Stimulated activated CD8-positive, alpha-beta memory T cell treated with anti-CD3 and anti-CD28 coated beads, Interleukin-12 subunit alpha, Interleukin-12 subunit beta, amount 100 ng/mL, for 24 hours (primary cell): ENCODE results near the gene TMEM201.
A peak's percentile ranks its signal among the peaks of the same experiment; 100 is the strongest.
"Not testable (repeated sequence)": the region's sequence is repeated elsewhere in the genome, so short reads cannot be mapped to it uniquely, and the experiment has no call there.

Experiments
- DNase-seq: peaks from one replicate; pipeline ENCODE4 v3.0.0-alpha.2; 2020; ENCODE audit errors: extremely low read depth

The TMEM201 gene, protein sequence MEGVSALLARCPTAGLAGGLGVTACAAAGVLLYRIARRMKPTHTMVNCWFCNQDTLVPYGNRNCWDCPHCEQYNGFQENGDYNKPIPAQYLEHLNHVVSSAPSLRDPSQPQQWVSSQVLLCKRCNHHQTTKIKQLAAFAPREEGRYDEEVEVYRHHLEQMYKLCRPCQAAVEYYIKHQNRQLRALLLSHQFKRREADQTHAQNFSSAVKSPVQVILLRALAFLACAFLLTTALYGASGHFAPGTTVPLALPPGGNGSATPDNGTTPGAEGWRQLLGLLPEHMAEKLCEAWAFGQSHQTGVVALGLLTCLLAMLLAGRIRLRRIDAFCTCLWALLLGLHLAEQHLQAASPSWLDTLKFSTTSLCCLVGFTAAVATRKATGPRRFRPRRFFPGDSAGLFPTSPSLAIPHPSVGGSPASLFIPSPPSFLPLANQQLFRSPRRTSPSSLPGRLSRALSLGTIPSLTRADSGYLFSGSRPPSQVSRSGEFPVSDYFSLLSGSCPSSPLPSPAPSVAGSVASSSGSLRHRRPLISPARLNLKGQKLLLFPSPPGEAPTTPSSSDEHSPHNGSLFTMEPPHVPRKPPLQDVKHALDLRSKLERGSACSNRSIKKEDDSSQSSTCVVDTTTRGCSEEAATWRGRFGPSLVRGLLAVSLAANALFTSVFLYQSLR

DNA sequence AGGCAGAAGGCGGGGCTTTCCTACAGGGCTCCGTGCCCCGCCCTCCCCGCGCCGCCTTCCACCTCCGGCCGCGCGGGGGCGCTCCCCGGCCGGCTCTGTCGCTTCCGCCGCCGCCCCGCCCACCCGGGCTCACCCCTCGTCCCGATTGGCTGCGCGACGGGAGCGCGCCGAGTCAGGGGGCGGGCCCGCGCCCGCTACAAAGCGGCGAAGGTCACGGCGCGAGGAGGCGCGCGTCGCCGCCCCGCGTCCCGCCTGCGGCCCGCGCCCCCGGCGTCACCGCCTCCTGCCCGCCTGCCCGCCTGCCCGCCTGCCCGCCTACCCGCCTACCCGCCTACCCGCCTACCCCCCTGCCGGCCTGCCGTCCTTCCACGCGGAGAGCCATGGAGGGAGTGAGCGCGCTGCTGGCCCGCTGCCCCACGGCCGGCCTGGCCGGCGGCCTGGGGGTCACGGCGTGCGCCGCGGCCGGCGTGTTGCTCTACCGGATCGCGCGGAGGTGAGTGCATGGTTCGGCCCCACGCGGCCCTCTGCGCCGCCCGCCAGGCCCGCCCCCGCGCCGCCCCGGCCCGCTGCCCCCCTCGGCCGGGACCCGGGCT is at the start of gene TMEM201:
TSS of gene TMEM201 (plus strand) at position 361 of the 593 bp plus-strand sequence. CDS start at position 381, 20 bp downstream.
- DNase-seq = peak; percentile 89

DNA sequence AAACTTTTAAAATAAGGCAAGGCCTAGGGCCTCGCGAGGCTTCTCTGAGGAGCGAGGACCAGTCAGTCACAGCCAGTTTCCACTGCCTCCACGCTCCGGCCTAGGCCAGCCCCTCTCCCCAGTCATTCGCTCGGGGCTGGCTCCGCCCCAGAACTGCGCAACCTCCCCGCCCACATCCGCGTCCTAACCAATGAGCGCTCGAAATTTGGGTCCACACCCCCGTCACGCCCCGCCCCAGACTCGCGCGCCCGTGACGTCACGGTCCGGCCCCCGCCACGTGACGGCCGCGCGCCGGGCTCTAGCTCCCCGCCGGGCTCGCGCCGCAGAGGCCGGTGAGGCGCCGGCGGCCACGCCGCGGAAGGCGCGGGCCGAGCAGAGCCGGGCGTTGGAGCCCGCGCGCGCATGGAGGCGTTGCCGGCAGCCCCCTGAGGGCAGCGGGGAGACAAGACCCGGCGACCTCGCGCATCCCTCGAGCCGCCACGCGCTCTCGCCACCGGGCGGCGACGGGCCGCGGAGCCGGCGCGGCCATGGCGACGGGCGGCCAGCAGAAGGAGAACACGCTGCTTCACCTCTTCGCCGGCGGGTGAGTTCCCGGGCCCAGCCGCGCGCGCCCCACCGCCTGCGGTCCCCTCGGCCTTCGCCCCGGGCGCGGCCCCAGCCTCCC is 49.4 kb upstream of the TMEM201 start, which contains the start of gene SLC25A33:
TSS of gene SLC25A33 (plus strand) at position 301 of the 664 bp plus-strand sequence. CDS start at position 528, 227 bp downstream.
- peak; percentile 92 for DNase-seq

DNA sequence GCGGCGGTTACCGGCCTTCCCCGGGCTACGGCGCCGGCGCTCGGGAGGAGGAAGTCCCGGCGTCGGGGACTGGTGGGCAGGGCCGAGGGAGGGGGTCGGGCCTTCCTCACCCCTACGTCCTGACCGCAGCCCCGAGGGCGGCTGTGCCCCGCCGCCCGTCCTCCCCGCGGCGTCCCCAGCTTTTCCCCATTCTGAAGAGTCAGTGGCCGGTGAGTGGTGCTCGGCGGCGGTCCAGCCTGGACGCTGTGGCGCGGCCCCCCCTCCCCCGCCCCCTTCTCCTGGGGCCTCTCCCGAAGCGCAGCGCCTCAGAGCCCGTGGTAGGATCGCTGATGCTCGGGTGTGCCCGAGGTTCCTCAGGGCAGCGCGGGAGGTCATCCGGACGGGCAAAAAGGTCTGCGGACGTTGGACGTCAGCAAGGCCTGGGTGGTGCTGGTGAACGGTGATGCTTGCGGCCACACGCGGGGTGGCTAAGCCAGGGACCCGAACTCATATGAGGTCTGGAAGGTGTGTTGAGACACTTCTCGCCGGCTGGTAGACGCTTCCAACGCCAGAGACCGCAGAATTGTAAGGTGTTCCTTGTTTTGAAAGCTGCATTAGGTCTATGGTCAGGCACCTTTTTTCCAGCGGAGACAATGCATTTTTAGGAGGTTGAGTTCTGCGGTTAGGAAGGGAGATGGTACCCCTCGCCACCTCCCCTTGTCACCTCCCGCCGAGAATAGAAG is 48.7 kb upstream of the TMEM201 start:
- DNase-seq = peak; percentile 27

DNA sequence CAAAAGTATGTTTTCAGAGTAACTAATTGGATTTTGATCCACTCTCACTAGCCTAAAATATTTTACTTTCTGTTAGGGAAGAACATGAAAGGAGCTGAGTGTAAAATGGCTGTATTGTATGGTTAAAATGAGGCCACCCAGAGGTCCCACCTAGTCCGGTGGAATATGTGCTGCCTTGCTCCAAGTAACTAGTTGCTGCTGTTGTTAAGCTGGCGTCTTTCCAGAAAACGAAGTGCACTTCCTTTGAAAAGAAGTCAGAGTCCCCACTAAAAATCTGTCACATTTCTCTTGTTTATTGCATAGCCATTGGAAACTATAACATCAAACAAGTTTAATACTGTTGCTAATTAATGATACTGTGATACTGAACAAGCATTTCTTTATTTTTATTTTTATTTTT is 46.3 kb upstream of the TMEM201 start:
- no peak for DNase-seq

DNA sequence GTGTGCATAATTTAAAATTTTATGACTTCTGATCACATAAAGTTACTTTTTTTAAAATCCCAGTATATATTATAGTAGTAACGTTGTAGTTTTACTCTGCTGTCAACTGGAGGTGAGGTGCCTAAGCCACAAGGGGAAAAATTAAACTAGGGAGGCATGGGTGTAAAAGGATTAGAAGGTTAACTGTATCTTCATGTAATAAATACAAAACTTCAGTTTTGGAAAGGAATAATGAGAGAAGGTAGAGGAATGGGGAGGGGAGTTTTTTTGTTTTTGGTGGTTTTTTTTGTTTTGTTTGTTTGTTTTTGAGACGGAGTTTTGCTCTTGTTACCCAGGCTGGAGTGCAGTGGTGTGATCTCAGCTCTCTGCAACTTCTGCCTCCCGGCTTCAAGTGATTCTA is 43.8 kb upstream of the TMEM201 start:
- no peak for DNase-seq

DNA sequence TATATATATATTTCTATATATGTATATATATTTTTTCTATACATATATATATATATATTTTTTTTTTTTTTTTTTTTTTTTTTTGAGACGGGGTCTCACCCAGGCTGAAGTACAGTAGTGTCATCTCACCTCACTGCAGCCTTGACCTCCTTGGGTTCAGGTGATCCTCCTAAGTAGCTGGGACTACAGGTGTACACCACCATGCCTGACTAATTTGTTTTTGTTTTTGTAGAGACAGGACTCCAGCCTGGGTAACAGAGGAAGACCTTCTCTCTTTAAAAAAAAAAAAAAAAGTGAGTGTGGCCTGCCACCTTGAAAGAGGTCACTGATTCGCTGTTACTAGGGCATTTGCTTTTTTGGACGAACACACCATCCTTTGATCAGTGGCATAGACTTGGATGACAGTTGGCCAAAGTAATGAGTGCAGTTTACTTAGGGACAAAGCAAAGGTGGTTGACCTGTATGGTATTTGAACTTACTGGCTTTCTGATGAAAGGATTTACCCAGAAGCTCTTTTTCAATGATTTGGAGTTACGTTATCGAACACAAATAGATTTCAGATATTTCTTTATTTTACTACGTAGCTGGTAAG is 38.7 kb upstream of the TMEM201 start:
- no peak for DNase-seq

DNA sequence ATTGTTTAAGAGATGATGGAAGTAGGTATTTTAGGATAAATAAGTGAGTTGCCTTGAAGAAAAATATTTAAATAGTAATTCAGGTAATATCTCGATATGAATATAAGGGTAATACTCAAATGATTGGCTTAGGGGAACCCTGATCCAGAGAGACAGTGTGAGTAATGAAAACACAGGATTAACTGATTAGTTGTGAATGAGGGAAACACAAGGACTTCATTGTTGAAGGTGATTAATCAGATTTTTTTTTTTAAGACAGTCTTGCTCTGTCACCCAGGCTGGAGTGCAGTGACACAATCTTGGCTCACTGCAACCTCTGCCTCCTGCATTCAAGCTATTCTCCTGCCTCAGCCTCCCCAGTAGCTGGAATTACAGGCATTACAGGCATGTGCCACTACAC is 36.7 kb upstream of the TMEM201 start:
- DNase-seq = no peak

DNA sequence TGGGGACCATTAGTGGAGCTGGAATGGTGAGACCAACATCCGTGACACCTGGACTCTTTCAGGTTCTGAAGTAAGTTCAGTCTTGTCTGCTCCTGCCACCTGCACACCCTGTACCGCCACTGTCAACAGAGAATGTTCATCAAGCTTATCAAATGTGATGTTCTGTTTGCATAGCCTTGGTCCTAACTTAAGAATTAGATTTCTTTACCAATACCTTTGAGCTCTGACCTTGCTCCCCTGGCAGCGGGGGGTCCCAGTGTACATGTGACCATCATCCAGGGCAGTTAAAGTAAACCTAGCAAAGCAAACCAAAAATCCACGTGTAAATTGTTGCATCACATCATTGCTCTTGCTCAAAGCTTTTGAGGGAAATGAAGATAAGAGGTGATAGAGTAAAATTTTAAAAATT is 35.0 kb upstream of the TMEM201 start:
- no peak for DNase-seq

DNA sequence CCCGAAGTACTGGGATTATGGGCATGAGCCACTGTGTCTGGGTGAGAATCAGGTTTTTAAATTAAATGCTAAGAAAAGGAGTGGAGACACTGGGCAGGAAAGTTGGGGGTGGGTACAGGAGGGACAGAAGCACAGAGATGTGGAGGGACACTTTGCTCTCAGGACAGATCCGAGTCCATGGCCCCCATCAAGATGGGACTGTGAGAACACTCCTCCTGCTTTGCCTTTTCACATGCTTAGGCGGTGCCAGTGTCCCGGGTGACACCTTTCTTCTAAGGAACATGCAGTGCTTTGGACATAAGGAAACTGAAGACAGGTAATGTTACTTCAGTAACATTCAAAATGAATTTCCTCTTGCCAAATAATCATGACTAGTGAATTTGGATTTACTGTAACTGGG is 32.8 kb upstream of the TMEM201 start:
- no peak for DNase-seq

DNA sequence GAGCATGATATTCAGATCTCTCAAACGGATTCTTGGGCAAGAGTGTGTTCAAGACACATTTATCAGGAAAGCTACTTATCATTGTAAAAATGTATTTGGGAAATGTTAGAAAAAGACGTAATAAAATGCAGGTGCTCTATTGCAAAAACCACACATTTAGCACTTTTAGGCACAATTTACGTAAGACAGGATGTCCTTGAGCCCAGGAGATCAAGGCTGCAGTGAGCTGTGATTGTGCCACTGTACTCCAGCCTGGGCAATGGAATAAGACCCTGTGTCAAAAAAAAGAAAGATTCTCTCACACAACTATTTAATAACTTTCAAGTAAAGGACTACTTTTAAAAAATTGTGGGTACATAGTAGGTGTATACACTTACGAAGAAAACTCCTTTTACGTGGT is 31.1 kb upstream of the TMEM201 start:
- DNase-seq = no peak

DNA sequence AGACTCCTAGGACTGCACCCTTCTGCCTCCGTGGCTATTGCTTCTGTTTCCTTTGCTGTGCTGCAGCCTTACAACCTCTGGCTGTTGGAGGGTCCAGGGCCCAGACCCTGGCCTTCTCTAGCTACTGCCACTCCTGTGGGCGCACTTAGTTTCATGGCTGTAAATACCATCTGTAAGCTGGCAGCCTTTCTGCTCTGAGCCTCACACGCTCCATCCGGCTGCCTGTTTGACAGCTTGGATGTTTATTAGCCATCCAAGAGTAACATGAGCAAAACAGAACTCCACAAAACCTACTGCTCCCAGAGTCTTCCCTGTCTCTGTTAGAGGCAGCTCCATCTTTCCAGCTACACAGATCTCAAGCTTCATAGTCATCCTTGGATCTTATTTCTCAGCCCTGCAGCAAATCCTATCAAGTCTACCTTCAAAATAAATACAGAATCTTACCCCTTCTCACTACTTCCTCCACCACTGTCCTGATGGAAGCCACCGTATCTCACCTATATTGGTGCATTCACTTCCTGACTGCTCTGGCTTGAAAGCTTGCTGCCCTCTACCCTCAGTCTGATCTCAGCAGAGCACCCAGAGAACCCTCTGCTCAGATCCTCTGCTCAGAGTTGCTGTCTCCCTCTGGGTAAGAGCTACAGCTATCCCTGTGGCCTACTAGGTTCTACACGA is 30.3 kb upstream of the TMEM201 start:
- no peak for DNase-seq

DNA sequence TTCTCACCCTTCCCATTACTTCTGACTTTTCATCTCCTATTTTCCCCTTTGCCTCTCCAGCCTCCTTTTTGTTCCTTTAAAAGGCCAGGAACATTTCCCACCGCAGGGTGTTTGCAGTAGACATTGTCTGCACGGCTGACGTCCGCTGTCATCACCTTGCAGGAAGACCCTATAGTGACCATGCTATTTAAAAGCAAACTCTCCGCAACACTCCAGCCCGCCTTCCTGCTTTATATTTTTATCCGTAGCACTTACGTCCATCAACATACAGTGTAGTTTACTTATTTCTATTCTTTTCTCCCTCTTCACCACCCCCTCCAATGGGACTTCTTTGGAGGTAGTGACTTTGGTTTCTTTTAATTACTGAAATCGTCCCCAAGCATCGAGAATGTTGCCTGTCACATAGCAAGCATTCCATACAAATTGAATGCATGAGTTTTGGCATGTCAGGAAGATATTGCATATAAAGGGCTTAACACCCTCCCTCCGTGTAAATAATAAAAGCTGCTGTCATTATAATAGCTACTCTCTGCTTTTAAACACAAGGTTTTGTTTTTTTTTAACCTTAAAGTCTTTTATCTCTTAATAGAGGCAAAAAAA is 29.7 kb upstream of the TMEM201 start:
- DNase-seq = no peak

DNA sequence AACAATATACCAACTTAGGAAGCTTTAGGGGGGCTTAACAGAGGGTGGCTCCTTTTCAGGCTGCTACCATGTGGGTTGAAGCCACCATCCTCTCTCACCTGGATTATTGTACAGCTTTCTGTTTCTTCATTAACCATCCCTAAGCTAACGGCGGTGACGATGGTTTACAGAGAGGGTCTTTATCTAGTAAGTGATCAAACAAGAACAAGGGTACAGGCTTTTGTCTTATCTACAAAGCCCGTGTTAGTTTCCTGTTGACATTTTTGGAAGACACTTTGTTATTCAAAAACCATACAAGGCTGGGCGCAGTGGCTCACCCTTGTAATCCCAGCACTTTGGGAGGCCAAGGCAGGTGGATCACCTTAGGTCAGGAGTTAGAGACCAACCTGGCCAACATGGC is 29.0 kb upstream of the TMEM201 start:
- DNase-seq = no peak

DNA sequence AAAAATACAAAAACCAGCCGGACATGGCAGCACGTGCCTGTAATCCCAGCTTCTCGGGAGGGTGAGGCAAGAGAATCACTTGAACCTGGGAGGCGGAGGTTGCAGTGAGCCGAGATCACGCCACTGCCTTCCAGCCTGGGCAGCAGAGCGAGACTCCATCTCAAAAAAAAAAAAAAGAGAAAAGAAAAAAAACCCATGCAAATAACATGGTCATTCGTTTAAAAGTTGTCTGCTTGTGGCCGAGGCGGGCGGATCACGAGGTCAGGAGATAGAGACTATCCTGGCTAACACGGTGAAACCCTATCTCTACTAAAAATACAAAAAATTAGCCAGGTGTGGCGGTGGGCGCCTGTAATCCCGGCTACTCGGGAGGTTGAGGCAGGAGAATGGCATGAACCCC is 28.6 kb upstream of the TMEM201 start:
- DNase-seq = not testable (repeated sequence)

DNA sequence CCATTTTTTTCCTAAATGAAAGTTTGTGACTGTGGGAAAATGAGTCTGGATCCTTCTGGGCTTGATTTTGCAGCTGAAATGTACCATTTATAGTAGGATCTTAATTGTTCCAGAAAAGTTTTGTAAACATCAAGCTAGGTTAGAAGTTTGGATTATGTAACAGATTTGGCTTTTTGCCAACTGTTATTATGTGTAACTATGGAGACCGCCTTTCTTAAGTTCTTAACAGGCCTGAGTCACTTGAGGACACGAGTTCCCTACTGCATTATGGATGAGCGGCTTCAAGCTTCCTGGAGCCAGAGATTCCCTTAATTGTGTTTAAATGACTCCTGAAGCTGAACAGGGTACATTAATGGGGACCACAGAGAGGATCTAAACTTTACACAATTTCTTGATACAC is 27.3 kb upstream of the TMEM201 start:
- DNase-seq = no peak

DNA sequence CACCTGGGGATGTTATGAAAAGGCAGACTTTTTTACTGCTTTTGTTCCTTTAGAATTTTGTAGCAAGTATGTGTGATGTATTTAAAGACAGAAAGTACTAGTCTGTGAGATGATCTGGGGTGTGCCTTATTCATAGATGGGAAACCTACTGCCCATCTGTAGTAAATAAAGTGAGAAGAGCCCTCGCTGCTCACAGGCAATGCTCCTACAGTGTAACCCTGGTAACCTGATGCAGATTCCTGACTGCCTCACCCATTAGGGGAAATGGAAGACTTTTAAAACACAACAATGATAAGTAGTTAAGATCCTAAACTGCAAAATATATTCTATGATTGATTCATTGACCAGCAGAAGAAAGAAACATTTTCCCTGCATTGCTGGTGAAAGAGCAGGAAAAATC is 19.4 kb upstream of the TMEM201 start:
- DNase-seq = no peak

DNA sequence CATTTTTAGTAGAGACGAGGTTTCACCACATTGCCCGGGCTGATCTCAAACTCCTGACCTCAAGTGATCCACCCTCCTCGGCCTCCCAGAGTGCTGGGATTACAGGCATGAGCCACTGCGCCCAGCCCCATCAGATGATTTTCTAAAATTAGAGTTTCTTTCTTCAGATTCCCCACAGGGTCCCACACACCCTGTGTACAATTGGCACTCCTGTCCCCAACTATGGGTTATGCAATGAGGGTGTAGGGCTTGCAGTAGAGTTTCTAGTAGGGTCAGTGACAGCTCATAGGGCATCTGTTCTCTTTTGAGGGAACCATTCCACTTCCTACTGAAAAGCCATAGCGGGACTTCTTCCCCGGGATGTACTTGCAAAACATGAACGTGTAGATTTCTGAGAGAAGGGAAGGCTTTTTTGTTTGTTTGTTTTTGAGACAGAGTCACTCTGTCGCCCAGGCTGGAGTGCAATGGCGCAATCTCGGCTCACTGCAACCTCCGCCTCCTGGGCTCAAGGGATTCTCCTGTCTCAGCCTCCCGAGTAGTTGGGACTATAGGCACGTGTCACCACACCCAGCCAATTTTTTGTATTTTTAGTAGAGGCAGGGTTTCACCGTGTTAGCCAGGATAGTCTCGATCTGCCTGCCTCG is 17.7 kb upstream of the TMEM201 start:
- DNase-seq = not testable (repeated sequence)

DNA sequence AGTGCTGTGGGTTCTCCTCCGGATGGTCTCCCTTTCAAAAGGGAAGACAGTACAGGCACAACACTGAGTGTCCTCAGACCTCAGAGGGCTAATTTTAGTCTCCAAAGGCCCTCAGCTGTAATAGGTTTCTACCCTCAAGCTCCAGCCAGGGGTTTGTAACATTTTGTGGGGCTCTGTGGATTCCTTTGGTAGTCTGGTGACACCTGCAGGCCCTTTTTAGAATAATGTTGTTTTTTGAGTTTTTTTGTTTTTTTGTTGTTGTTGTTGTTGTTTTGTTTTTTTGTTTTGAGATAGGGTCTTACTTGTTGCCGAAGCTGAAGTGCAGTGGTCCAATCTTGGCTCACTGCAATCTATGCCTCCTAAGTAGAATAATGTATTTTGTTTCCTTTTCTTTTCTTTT is 15.0 kb upstream of the TMEM201 start:
- DNase-seq = no peak

DNA sequence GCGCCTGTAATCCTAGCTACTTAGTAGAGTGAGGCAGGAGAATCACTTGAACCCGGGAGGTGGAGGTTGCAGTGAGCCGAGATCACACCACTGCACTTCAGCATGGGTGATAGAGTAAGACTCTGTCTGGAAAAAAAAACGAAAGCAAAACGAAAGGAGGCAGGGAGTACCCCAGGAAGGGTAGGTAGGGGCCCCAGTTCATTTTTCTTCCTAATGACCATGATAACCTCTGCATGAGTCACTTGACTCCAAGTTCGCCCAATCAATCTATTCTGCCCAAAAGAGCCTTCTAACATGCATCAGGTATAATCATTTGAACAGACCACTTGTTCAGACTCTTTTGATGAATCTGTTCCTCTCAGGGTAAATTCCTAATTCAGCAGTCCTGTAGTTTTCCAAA is 13.2 kb upstream of the TMEM201 start:
- no peak for DNase-seq

DNA sequence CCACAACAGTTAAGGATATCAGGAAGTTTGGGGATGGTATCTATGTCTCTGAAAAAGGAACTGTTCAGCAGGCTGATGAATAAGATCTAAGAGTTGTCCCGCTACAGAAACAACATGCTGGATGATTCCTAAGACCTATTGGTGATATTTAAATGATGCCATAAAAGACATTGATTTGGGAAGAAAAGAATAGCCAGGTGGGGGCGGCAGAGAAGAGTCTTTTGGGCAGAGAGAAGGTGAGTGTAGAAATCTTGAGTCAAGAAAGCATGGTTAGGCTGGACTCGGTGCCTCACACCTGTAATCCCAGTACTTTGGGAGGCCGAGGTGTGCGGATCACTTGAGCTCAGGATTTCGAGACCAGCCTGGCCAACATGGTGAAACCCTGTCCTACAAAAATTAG is 11.8 kb upstream of the TMEM201 start:
- DNase-seq = no peak
